ENCODE measurements around the gene ELAC2. TPM values are rescaled to one million over a fixed set of nuclear protein-coding genes. Genes with fewer than 3 reads are reported as not detected.

ELAC2 gene
- 119 and 124 TPM in 2 replicates for total RNA-seq (2013; cell fraction: nucleolus; rRNA removed)
- 122 and 146 TPM in 2 replicates for total RNA-seq (2014; rRNA removed)
- total RNA-seq (2014; rRNA removed; fragmentation: Illumina TruSeq; extraction: Trizol): 54.5 and 56.1 TPM in 2 replicates
- total RNA-seq (2021): 68.5 and 74.8 TPM in 2 replicates
- polyA plus RNA-seq (2011; ENCODE audit: low read depth): 26.5 TPM
- polyA plus RNA-seq (2011; rRNA removed): 56.7 and 71.0 TPM in 2 replicates
- 91.9 and 104 TPM in 2 replicates for polyA plus RNA-seq (2011; cell fraction: cytosol; rRNA removed)
- 276 and 321 TPM in 2 replicates for polyA plus RNA-seq (2011; cell fraction: nucleus; rRNA removed)
- polyA plus RNA-seq (2012): 38.9 and 40.0 TPM in 2 replicates
- polyA plus RNA-seq (2014; fragmentation: Illumina TruSeq; extraction: Trizol): 84.0 and 86.0 TPM in 2 replicates
- 10 to 100 TPM in 1 of 2 experiments, 1 to 10 TPM in 1; 5.1 to 11.0 TPM for polyA plus RNA-seq (2014; fragmentation: Nextera tagmentation; extraction: Ambion mirVana)
- polyA plus RNA-seq (2014; rRNA removed): 86.9 and 108 TPM in 2 replicates
- 10 to 100 TPM; 95.8 to 97.5 TPM for polyA plus RNA-seq (2016; fragmentation: Nextera tagmentation; extraction: Ambion mirVana)
- 105 and 176 TPM in 2 replicates for polyA minus RNA-seq (2011; rRNA and poly(A)+ RNA removed)
- 26.6 and 32.1 TPM in 2 replicates for polyA minus RNA-seq (2011; cell fraction: cytosol; rRNA and poly(A)+ RNA removed)
- 58.6 and 105 TPM in 2 replicates for polyA minus RNA-seq (2011; cell fraction: nucleus; rRNA and poly(A)+ RNA removed)
- percentile 83 among the genes with signal in this experiment for Bru-seq, nascent RNA
- BruChase-seq, experiment 1, labeled RNA remaining after a 6-hour chase: percentile 85 among the genes with signal in this experiment
- BruChase-seq, experiment 2, labeled RNA remaining after a 2-hour chase: percentile 84 among the genes with signal in this experiment
- long read RNA-seq, experiment 1, transcript ELAC2-201 (24 exons, 3,148 nt): major isoform, 91 of 138 reads
- long read RNA-seq, experiment 1, partial matches to known transcripts: 17 of 138 reads
- long read RNA-seq, experiment 1, other reads (novel, unspliced or antisense): 27 of 138 reads
- long read RNA-seq, experiment 2, transcript ELAC2-201 (24 exons, 3,148 nt): major isoform, 85 of 184 reads
- long read RNA-seq, experiment 2, partial matches to known transcripts: 63 of 184 reads
- long read RNA-seq, experiment 2, other reads (novel, unspliced or antisense): 36 of 184 reads

- CTCF ChIA-PET: interaction anchor here (0.9 to 6.3 kb wide), 7 partner anchors 9 to 762 kb away, joined by 3 to 137 read pairs (median 5); no protein-coding TSS in a partner anchor
- RAD21 ChIA-PET (ENCODE audit: unreplicated experiment): interaction anchor here (0.6 to 4.0 kb wide), 7 partner anchors 13 to 1020 kb away, joined by 3 to 21 read pairs (median 3); partner anchors contain the start of gene ZNF18
- H3K4me2 ChIP-seq (ENCODE audit: control insufficient read depth, insufficient read depth): peak within 1 kb of the TSS; percentile 76
- POLR2A ChIA-PET: interaction anchor here (1.0 to 1.5 kb wide), 3 partner anchors 9 to 1020 kb away, joined by 3 to 5 read pairs (median 3); partner anchors contain the start of gene ZNF18
- no peaks in the 10 kb centered on the region for H3K9me3 ChIP-seq (replicated peaks; ENCODE audit: control insufficient read depth, insufficient read depth, low read length)
- peak; percentile 98 for FAIRE-seq
- ATAC-seq: peak; percentile 98
- SMC1A ChIA-PET (ENCODE audit: uncharacterized antibody, unreplicated experiment): interaction anchor here (1.0 to 3.1 kb wide), 7 partner anchors 8 to 997 kb away, joined by 3 to 31 read pairs (median 4); partner anchors contain the start of gene MAP2K4
- intact Hi-C loops (cut with micrococcal nuclease; ENCODE audit: unreplicated experiment) (loop anchor here (5.0 to 10.0 kb wide), 2 partner anchors 583 to 996 kb away; partner anchors contain the start of gene MAP2K4), in situ Hi-C loops (cut with MboI) (loop anchor here (5.0 to 10.0 kb wide), 3 partner anchors 593 to 1023 kb away; partner anchors contain the start of gene ZNF18)
- no peaks in the 10 kb centered on the region for H3K4me1 ChIP-seq (ENCODE audit: control insufficient read depth, insufficient read depth, low read length)
- DNase-seq (ENCODE audit: low read depth, low spot score): peak; percentile 88
- peak within 1 kb of the TSS; percentile 80 for H3K4me3 ChIP-seq
- H3K36me3 ChIP-seq (ENCODE audit: control insufficient read depth in 2 of 2, insufficient read depth in 2 of 2, low read length in 1 of 2): peaks cover 2 to 14% of the 10 kb centered on the region in 2 experiments
- H4K20me1 ChIP-seq (ENCODE audit: control insufficient read depth, insufficient read depth): no peaks in the 10 kb centered on the region
- H3K9ac ChIP-seq (ENCODE audit: control insufficient read depth, insufficient read depth, low read length): peak within 1 kb of the TSS; percentile 85
- peak within 1 kb of the TSS; percentile 78 for H3K27ac ChIP-seq (ENCODE audit: control insufficient read depth, insufficient read depth)
- H3K27me3 ChIP-seq (replicated peaks in 1 of 2; ENCODE audit: control insufficient read depth in 2 of 2, insufficient read depth in 2 of 2, low read length in 1 of 2): no peaks in the 10 kb centered on the region
- 1% methylated on average over 79 of the region's 79 CpGs for WGBS (ENCODE audit: insufficient coverage, insufficient replicate concordance, low lambda C conversion rate, missing lambda C conversion rate)
- H3K79me2 ChIP-seq (ENCODE audit: control insufficient read depth, insufficient read depth, low read length): peaks cover 13% of the 10 kb centered on the region
- no TSS peak for BruUV-seq (replicated peaks)
- H2AFZ ChIP-seq (ENCODE audit: control insufficient read depth, low read depth, low read length): peak within 1 kb of the TSS; percentile 91
- TF ChIP-seq EP300 (IDR thresholded peaks at IDR 0.05; ENCODE audit: borderline replicate concordance in 1 of 2, control insufficient read depth in 1 of 2, low read depth in 2 of 2, low read length in 2 of 2) (no peak), ETV6 (conservative IDR thresholded peaks at IDR 0.05 in 1 of 2, IDR thresholded peaks at IDR 0.05 in 1 of 2; ENCODE audit: borderline replicate concordance in 1 of 2, low read depth in 1 of 2) (no peak), PRDM15 (CRISPR knock-in tag; IDR thresholded peaks at IDR 0.05) (no peak), SREBF1 (IDR thresholded peaks at IDR 0.05; ENCODE audit: low read length) (no peak), NR2C2 (IDR thresholded peaks at IDR 0.05; ENCODE audit: borderline replicate concordance, control insufficient read depth, insufficient read length, low read depth) (no peak), ASH2L (IDR thresholded peaks at IDR 0.05; ENCODE audit: borderline replicate concordance, low read depth) (no peak), NBN (IDR thresholded peaks at IDR 0.05) (peak; percentile 59; the same call in 1 of the 2 replicates), ATF7 (IDR thresholded peaks at IDR 0.05; ENCODE audit: low read depth) (peak; percentile 40), SIN3A (IDR thresholded peaks at IDR 0.05; ENCODE audit: low read depth, low read length) (no peak; the same call in none of the 2 replicates), ESRRA (IDR thresholded peaks at IDR 0.05; ENCODE audit: low read length) (no peak), HCFC1 (IDR thresholded peaks at IDR 0.05; ENCODE audit: low read length) (peak; percentile 61), ZNF217 (IDR thresholded peaks at IDR 0.05) (peak; percentile 22; the same call in 1 of the 2 replicates)
Measured at GRCh38 chr17:13017655-13018459, at the start of gene ELAC2. Gene ELAC2, minus strand, starts transcription at chr17:13018027. Its CDS starts 80 bp downstream, at chr17:13017947.

All from GM12878 (cell line).